Sigmoid colon (tissue), 7 donors: ENCODE results near the gene SNX11. TPM values are rescaled to one million over a fixed set of nuclear protein-coding genes. Genes with fewer than 3 reads are reported as not detected.

Source experiments
- DNase-seq: peaks from one replicate; pipeline ENCODE4 v3.0.0-alpha.2; 2019
- H3K27ac ChIP-seq, 4 donors: fragments of 200-600 bp; sonication (generic); one replicate each; pipeline ENCODE4 v1.5.1; 2016 to 2019; ENCODE audit warnings: mild to moderate bottlenecking in 1 of 4
- H3K27me3 ChIP-seq, 3 donors: fragments of 200-600 bp; sonication (generic); one replicate each; pipeline ENCODE4 v1.5.1; 2019; ENCODE audit warnings: mild to moderate bottlenecking in 1 of 3
- H3K36me3 ChIP-seq, 4 donors: fragments of 200-600 bp; sonication (generic); one replicate each; pipeline ENCODE4 v1.5.1; 2016 to 2019
- H3K4me1 ChIP-seq, 4 donors: fragments of 200-600 bp; sonication (generic); one replicate each; pipeline ENCODE4 v1.5.1; 2017 to 2019
- H3K4me3 ChIP-seq, 4 donors: fragments of 200-600 bp; sonication (generic); one replicate each; pipeline ENCODE4 v1.5.1; 2017 to 2019; ENCODE audit warnings: mild to moderate bottlenecking in 2 of 4, moderate library complexity in 1 of 4
- H3K9me3 ChIP-seq, 4 donors: fragments of 200-600 bp in 3 of 4; sonication (generic) in 3 of 4; one replicate each; pipeline versions ENCODE4 v1.5.1 to v1.6.1; 2013 to 2019
- CTCF ChIP-seq, 4 experiments: fragments of 450-650 bp in 3 of 4; fragments of 200-600 bp in 1 of 4; IDR thresholded peaks; one replicate each; pipeline ENCODE4 v1.5.1; 2016 to 2019; ENCODE audit warnings: antibody characterized with exemption in 4 of 4, mild to moderate bottlenecking in 3 of 4, moderate library complexity in 2 of 4
- EP300 ChIP-seq, 4 donors: sonication (generic); formaldehyde crosslinking; IDR thresholded peaks; one replicate each; pipeline ENCODE4 v1.6.1; 2017; ENCODE audit warnings: antibody characterized with exemption in 4 of 4
- POLR2A ChIP-seq, 2 donors: fragments of 450-650 bp; IDR thresholded peaks; one replicate each; pipeline ENCODE4 v1.6.1; 2016; ENCODE audit warnings: antibody characterized with exemption in 2 of 2, mild to moderate bottlenecking in 2 of 2, moderate library complexity in 2 of 2
- POLR2AphosphoS5 ChIP-seq, 4 donors: sonication (generic); formaldehyde crosslinking; IDR thresholded peaks; one replicate each; pipeline ENCODE4 v1.6.1; 2017; ENCODE audit warnings: antibody characterized with exemption in 4 of 4
- WGBS, 2 donors: extraction: QIAGEN DNeasy Blood & Tissue Kit; methylation state at CpG; one replicate each; pipeline ENCODE4 v1.1.7; 2013; 5-methylcytosine and 5-hydroxymethylcytosine counted together
- intact Hi-C: fragments of 100-400 bp; cut with DNase I; formaldehyde crosslinking; loops from one replicate; pipeline ENCODE4 v1.15.1; 2023
- polyA plus RNA-seq, 3 donors: library from polyadenylated mRNA; stranded (reverse); fragments of 200-250 nt; gene quantifications; one replicate each; pipeline ENCODE4 v1.2.3, GENCODE V29; 2013
- total RNA-seq, 4 donors: library from RNA; depleted of rRNA; stranded (reverse); fragments of >200 nt; gene quantifications; one replicate each; pipeline ENCODE4 v1.1.0, GENCODE V29; 2016
- donor health status: healthy with polysubstance abuse.
- donor health status: Bipolar disorder and iron deficiency.
- donor health status: healthy.

SNX11 gene
- total and polyA plus RNA-seq, 7 donors, result 10.0 to 27.8 (median 19.3) TPM

- WGBS, 2 donors, result 78% methylated on average over 16 of the region's 16 CpGs
- intact Hi-C loops, result no loop called here
- no peak for DNase-seq
- Histone ChIP-seq H3K4me1 (no peaks in the 10 kb centered on the region), H3K27me3 (peaks cover 6 to 98% (median 35%) of the 10 kb centered on the region in 3 donors), H3K9me3 (no peaks in the 10 kb centered on the region), H3K4me3 (no peak overlapping the region), H3K27ac (no peak overlapping the region), H3K36me3 (no peaks in the 10 kb centered on the region)
- TF ChIP-seq POLR2AphosphoS5 (IDR thresholded peaks at IDR 0.05) (no peak), CTCF (IDR thresholded peaks at IDR 0.05) (no peak), POLR2A (IDR thresholded peaks at IDR 0.05) (no peak), EP300 (IDR thresholded peaks at IDR 0.05) (no peak)
These were observed 41.6 kb downstream of the SNX11 start for GRCh38 chr17:48148854-48149786.

- Histone ChIP-seq H3K27ac (no peak overlapping the region), H3K4me3 (no peak overlapping the region), H3K4me1 (no peaks in the 10 kb centered on the region), H3K36me3 (no peaks in the 10 kb centered on the region), H3K27me3 (peaks cover 6 to 100% (median 33%) of the 10 kb centered on the region in 3 donors), H3K9me3 (no peaks in the 10 kb centered on the region)
- 90 to 91% methylated on average over 4 of the region's 4 CpGs for WGBS, 2 donors
- intact Hi-C loops, result no loop called here
- TF ChIP-seq POLR2AphosphoS5 (IDR thresholded peaks at IDR 0.05), result no peak
- TF ChIP-seq POLR2A (IDR thresholded peaks at IDR 0.05), result no peak
- no peak for TF ChIP-seq CTCF (IDR thresholded peaks at IDR 0.05)
- no peak for TF ChIP-seq EP300 (IDR thresholded peaks at IDR 0.05)
- no peak for DNase-seq
These were observed 42.4 kb downstream of the SNX11 start for GRCh38 chr17:48149787-48150463.

GRCh38 chr17:48150597-48151001, 43.0 kb downstream of the SNX11 start:
- Histone ChIP-seq H3K9me3 (no peaks in the 10 kb centered on the region), H3K27ac (no peak overlapping the region), H3K4me1 (no peaks in the 10 kb centered on the region), H3K36me3 (no peaks in the 10 kb centered on the region), H3K27me3 (peaks cover 6 to 98% (median 33%) of the 10 kb centered on the region in 3 donors), H3K4me3 (no peak overlapping the region)
- intact Hi-C loops, result no loop called here
- WGBS, 2 donors, result 76 to 79% methylated on average over 11 of the region's 11 CpGs
- no peak for DNase-seq
- no peak for TF ChIP-seq EP300 (IDR thresholded peaks at IDR 0.05)
- no peak for TF ChIP-seq POLR2AphosphoS5 (IDR thresholded peaks at IDR 0.05)
- no peak for TF ChIP-seq POLR2A (IDR thresholded peaks at IDR 0.05)

- TF ChIP-seq POLR2AphosphoS5 (IDR thresholded peaks at IDR 0.05) (no peak), POLR2A (IDR thresholded peaks at IDR 0.05) (no peak), EP300 (IDR thresholded peaks at IDR 0.05) (no peak), CTCF (IDR thresholded peaks at IDR 0.05) (no peak)
- Histone ChIP-seq H3K36me3 (no peaks in the 10 kb centered on the region), H3K27ac (no peak overlapping the region), H3K9me3 (no peaks in the 10 kb centered on the region), H3K27me3 (peaks cover 6 to 97% (median 33%) of the 10 kb centered on the region in 3 donors), H3K4me1 (no peaks in the 10 kb centered on the region), H3K4me3 (no peak overlapping the region)
- no peak for DNase-seq
- 53 to 82% methylated on average over 3 of the region's 3 CpGs for WGBS, 2 donors
- intact Hi-C loops, result no loop called here
These were observed 43.7 kb downstream of the SNX11 start for GRCh38 chr17:48151220-48151619.

GRCh38 chr17:48152289-48152688, 44.7 kb downstream of the SNX11 start:
- intact Hi-C loops, result no loop called here
- no peak for TF ChIP-seq POLR2AphosphoS5 (IDR thresholded peaks at IDR 0.05)
- no peak for TF ChIP-seq EP300 (IDR thresholded peaks at IDR 0.05)
- TF ChIP-seq POLR2A (IDR thresholded peaks at IDR 0.05), result no peak
- TF ChIP-seq CTCF (IDR thresholded peaks at IDR 0.05), result no peak
- 71 to 81% methylated on average over 4 of the region's 4 CpGs for WGBS, 2 donors
- Histone ChIP-seq H3K4me1 (no peaks in the 10 kb centered on the region), H3K27me3 (peaks cover 6 to 86% (median 33%) of the 10 kb centered on the region in 3 donors), H3K4me3 (no peak overlapping the region), H3K27ac (no peak overlapping the region), H3K9me3 (no peaks in the 10 kb centered on the region), H3K36me3 (no peaks in the 10 kb centered on the region)
- DNase-seq, result no peak
